GM12874 (cell line): Measurements from ENCODE around the gene PAPSS2.

ENCODE experiments used
- TF ChIP-seq, protein P1 (sequence below): IDR thresholded peaks from 2 replicates; pipeline ENCODE4 v1.5.1; 2011; ENCODE audit warnings: low read depth, mild to moderate bottlenecking, control low read depth, low read length, moderate library complexity; ENCODE audit not compliant: insufficient read depth

The PAPSS2 gene

DNA sequence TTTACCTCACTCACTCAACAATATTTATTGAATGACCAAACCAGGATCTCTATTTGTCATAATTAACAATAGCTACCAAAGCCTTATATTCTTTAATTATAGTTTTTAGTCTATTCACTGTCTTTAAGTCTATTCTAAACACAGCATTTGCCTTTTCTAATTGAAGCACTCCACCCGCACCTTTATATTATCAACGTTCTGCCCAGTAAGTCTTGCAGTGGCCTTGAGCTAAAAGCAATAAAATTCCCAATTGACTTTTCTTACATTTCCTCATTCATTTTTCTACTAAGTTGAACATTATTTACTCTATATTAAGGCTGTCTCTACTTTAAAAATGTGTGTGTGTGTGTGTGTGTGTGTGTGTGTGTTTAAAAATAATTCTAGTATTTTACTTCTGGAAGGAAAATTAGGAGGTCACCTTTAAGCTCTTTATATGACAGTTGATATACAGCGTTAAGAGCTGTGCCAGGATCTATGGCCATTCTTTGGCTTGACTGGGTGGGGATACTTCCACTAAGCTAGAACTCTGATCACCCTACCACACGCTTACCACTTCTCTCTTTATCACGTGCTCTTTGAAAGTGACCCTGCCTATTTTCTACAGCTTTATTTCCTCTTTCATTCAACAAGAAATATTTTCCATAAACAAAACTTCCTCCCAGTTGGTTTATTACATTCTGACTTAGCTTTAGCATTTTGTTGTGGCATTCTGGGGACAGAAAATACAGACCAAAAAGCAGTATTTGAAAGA, 8.8 kb downstream of the PAPSS2 start:
- TF ChIP-seq, protein P1, sequence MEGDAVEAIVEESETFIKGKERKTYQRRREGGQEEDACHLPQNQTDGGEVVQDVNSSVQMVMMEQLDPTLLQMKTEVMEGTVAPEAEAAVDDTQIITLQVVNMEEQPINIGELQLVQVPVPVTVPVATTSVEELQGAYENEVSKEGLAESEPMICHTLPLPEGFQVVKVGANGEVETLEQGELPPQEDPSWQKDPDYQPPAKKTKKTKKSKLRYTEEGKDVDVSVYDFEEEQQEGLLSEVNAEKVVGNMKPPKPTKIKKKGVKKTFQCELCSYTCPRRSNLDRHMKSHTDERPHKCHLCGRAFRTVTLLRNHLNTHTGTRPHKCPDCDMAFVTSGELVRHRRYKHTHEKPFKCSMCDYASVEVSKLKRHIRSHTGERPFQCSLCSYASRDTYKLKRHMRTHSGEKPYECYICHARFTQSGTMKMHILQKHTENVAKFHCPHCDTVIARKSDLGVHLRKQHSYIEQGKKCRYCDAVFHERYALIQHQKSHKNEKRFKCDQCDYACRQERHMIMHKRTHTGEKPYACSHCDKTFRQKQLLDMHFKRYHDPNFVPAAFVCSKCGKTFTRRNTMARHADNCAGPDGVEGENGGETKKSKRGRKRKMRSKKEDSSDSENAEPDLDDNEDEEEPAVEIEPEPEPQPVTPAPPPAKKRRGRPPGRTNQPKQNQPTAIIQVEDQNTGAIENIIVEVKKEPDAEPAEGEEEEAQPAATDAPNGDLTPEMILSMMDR = no peak

DNA sequence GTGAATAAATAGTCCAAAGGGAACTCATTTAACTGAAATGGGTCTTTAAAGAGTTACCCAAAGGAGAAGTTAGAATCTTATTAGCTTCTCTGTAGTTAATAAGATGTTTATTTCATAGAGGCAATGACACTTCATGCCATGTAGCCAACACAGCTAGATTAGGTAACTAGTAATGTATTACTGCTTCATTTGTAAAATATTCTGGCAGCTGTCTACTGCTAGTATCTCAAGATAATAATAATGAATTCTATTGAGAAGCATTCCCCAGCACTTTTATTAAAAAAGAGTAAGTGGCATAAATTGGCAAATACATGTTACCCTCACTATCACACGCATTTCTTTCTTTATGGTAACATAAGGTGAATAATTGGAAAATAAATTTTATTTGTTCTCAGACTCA, 10.1 kb downstream of the PAPSS2 start:
- TF ChIP-seq, protein P1 = no peak

DNA sequence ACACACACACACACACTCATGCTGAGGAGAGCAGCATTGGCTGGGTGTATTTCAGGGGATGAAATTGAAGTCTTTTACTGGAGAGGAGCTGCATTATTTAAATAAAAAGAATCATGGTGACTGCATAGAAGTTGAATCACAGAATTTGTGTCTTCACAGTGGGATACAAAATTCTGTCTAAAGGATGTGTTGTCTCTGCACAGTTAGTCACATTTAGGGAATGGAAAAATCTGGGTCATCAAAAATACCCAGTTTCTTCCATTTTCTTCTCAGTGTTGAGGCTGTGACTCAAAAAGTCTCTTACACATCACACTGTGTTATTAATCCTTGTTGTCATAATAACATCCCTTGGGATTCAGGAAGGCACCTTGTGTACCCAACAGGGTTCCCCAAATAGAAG, 10.9 kb downstream of the PAPSS2 start:
- TF ChIP-seq, protein P1 = no peak

DNA sequence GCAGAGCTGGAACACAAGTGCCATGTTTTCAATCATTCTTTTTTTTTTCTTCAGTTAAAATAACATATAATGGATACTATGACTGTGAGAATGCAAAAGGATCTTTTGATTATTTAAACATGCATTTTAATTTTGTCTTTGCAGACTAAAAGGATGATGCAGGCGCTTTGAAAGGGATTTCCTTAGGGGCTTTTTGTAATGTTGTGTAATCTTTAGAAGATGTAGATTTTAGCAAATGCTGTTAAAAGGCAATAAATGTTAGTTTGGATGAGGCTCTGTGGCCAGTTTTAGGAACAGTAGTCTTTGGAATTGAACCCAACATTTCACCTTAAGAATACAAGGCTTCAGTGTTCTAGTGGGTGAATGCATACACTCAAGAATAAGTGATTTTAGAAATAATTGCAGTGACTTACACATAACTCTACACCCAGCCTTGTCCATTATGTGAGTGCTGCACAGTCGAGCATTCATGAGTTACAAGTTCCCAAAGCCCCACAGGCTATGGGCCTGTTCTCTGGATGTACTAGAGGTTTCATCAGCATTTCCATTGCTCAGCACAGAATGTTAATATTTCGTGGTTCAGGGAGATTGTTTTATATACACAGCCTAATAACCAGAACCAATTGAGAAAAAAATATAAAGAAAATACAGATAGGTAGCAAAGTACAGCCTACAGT, 11.6 kb downstream of the PAPSS2 start:
- TF ChIP-seq, protein P1 = no peak

DNA sequence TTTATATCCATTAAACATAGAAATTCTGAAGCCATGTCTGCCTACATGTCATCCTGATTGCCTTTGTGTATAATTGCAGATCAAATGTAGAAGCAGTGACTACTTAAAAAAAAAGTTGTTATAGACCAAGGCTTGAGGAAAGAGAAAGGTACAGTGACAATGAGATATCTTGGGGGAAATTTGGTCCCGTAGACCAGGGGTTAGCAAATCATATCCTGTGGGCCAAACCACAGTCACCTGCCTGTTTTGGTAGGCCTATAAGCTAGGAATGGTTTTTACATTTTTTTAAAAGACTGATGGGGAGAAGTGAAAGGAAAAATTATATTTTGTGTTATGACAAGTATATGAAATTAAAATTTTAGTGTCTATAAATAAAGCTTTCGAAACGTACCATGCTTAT, 12.9 kb downstream of the PAPSS2 start:
- TF ChIP-seq, protein P1 = no peak

DNA sequence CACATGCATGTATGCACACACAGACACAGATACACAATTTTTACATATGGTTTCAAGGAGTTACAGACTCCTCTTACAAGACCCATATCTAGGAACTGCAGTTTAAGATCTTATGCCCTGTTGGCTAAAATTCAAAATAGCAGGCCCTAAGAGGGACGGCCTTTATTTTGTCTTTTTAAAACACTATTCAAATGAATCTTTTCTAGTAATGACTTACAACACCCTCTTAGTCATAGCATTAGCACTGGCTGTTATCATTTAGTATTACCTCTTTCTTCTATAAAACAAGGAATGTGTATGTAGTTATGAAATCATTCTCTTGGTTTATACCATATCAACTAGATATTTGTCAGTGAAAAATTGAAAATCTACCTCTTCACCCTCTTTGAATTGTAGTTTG, 15.3 kb downstream of the PAPSS2 start:
- TF ChIP-seq, protein P1 = no peak

DNA sequence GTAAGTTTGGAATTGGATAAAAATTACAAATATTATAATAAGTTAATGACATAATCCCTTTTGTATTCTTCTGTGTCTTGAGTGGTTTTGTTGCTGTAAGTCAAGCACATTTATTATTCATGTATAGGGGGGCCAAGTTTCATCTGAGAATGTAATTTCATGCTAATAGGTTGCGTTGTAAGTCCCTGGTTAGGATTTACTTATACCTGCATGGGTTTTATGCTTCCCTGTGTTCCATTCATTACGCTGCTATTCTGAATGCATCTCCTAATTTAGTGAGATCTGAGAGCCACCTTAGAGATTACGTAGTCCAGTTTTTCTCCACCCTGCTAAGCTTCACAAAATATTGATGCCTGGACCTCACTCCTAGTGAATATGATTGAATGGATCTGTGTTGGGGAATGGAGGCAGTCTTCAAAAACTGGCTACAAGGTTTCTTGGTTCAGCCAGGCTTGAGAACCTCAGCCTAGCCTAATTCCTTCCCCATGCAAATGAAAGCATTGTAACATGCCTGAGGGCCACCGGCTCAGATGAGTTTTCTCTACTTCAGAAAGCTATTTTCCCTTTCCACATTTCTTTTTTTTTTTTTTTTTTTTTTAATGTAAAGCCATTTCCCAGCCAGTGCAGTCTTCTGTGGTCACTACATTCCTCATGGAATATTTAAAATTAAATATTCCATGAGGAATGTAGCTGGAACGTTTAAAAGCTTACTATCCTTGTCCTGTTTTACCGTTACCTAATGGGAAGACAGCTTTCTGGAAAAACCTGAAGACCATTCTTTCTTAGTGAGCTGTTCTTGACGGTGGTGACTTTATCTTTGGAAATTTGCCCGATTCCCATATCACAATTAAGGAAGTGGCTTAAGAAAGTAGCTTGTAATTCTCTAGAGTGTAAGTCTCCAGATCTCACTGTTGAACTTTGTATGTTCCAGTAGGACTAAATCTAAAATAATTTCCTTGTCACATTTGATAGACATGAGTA, 16.0 kb downstream of the PAPSS2 start:
- TF ChIP-seq, protein P1 = no peak
